Neural progenitor cell (in vitro differentiated cells): ENCODE data around the gene NKD2. TPM values are rescaled to one million over a fixed set of nuclear protein-coding genes. Genes with fewer than 3 reads are reported as not detected.

ENCODE experiments used
- DNase-seq: peaks from one replicate; pipeline ENCODE4 v3.0.0-alpha.2; 2016; ENCODE audit warnings: low spot score
- H2AFZ ChIP-seq: fragments of 200-600 bp; sonication (generic); replicated peaks from 2 replicates; pipeline ENCODE4 v1.6.1; 2016; ENCODE audit warnings: antibody characterized with exemption
- H3F3A ChIP-seq: fragments of 200-600 bp; sonication (generic); 2 replicates; pipeline ENCODE4 v1.6.1; 2016; ENCODE audit warnings: antibody characterized with exemption, low read depth
- H3K27ac ChIP-seq: fragments of 200-600 bp; sonication (generic); 2 replicates; pipeline ENCODE4 v1.5.1; 2016; ENCODE audit warnings: mild to moderate bottlenecking
- H3K27me3 ChIP-seq: fragments of 200-600 bp; sonication (generic); 2 replicates; pipeline ENCODE4 v1.6.1; 2016; ENCODE audit warnings: mild to moderate bottlenecking, moderate library complexity
- H3K36me3 ChIP-seq: fragments of 200-600 bp; sonication (generic); 2 replicates; pipeline ENCODE4 v1.5.1; 2016
- H3K4me1 ChIP-seq: fragments of 200-600 bp; sonication (generic); 2 replicates; pipeline ENCODE4 v1.6.1; 2016; ENCODE audit warnings: mixed run types
- H3K4me2 ChIP-seq: fragments of 200-600 bp; sonication (generic); 2 replicates; pipeline ENCODE4 v1.6.1; 2016
- H3K4me3 ChIP-seq: fragments of 200-600 bp; sonication (generic); 2 replicates; pipeline ENCODE4 v1.5.1; 2016
- H3K79me2 ChIP-seq: fragments of 200-600 bp; sonication (generic); 2 replicates; pipeline ENCODE4 v1.6.1; 2016; ENCODE audit warnings: low read depth
- H3K9ac ChIP-seq: fragments of 200-600 bp; sonication (generic); 2 replicates; pipeline ENCODE4 v1.6.1; 2016
- H3K9me3 ChIP-seq: fragments of 200-600 bp; sonication (generic); 2 replicates; pipeline ENCODE4 v1.5.1; 2016; ENCODE audit warnings: low read depth
- H4K20me1 ChIP-seq: fragments of 200-600 bp; sonication (generic); 2 replicates; pipeline ENCODE4 v1.6.1; 2016; ENCODE audit warnings: low read depth
- H3K27ac Mint-ChIP-seq: 3 replicates; pipeline ENCODE4 v1.8.0; 2021; ENCODE audit warnings: mixed read lengths
- H3K27me3 Mint-ChIP-seq: 2 replicates; pipeline ENCODE4 v1.8.0; 2022; ENCODE audit warnings: low read depth, mild to moderate bottlenecking, inconsistent platforms, moderate library complexity, mixed read lengths; ENCODE audit not compliant: insufficient read depth
- H3K36me3 Mint-ChIP-seq: 3 replicates; pipeline ENCODE4 v1.8.0; 2021; ENCODE audit warnings: mixed read lengths
- H3K4me1 Mint-ChIP-seq: 3 replicates; pipeline ENCODE4 v1.8.0; 2021; ENCODE audit warnings: mixed read lengths
- H3K4me3 Mint-ChIP-seq: 3 replicates; pipeline ENCODE4 v1.8.0; 2021; ENCODE audit warnings: mild to moderate bottlenecking, moderate library complexity, mixed read lengths
- H3K9me3 Mint-ChIP-seq: 3 replicates; pipeline ENCODE4 v1.8.0; 2020; ENCODE audit warnings: mixed read lengths
- CTCF ChIP-seq: fragments of 200-600 bp; sonication (generic); IDR thresholded peaks from 2 replicates; pipeline ENCODE4 v1.5.1; 2017; ENCODE audit warnings: antibody characterized with exemption, mild to moderate bottlenecking
- EZH2 ChIP-seq: fragments of 200-600 bp; sonication (generic); IDR thresholded peaks from 2 replicates; pipeline ENCODE4 v1.6.1; 2017; ENCODE audit warnings: antibody characterized with exemption, mild to moderate bottlenecking, moderate library complexity
- EZH2phosphoT487 ChIP-seq: fragments of 200-600 bp; sonication (generic); IDR thresholded peaks from 2 replicates; pipeline ENCODE4 v1.6.1; 2017; ENCODE audit warnings: antibody characterized with exemption
- total RNA-seq: library from RNA; depleted of rRNA; stranded (reverse); fragments of >200 nt; gene quantifications from 2 replicates; pipeline ENCODE4 v1.2.3, GENCODE V29; 2015; ENCODE audit warnings: low replicate concordance

Gene NKD2
- total RNA-seq, 1 donor from 2014 or later, result 1.3 TPM

- Mint-ChIP-seq H3K36me3 (no peaks in the 10 kb centered on the region), H3K27me3 (peaks cover 11% of the 10 kb centered on the region), H3K4me3 (no peak overlapping the region), H3K27ac (no peak overlapping the region), H3K9me3 (peaks cover 10% of the 10 kb centered on the region), H3K4me1 (peaks cover 3% of the 10 kb centered on the region)
- Histone ChIP-seq H3K36me3 (no peaks in the 10 kb centered on the region), H3K79me2 (no peaks in the 10 kb centered on the region), H3K4me2 (no peak overlapping the region), H3K9ac (no peak overlapping the region), H3K27ac (no peak overlapping the region), H3K9me3 (no peaks in the 10 kb centered on the region), H2AFZ (no peak overlapping the region), H3F3A (no peaks in the 10 kb centered on the region), H3K27me3 (no peaks in the 10 kb centered on the region), H4K20me1 (no peaks in the 10 kb centered on the region), H3K4me1 (no peaks in the 10 kb centered on the region), H3K4me3 (no peak overlapping the region)
- DNase-seq, result no peak
- TF ChIP-seq EZH2 (no peak), EZH2phosphoT487 (no peak), CTCF (no peak)
Observed at GRCh38 chr5:1040571-1040970, 32.0 kb downstream of the NKD2 start.

GRCh38 chr5:1041225-1042143 lies 32.9 kb downstream of the NKD2 start:
- no peak for DNase-seq
- TF ChIP-seq EZH2phosphoT487 (no peak), EZH2 (no peak), CTCF (no peak)
- Histone ChIP-seq H3K4me2 (no peak overlapping the region), H3K79me2 (no peaks in the 10 kb centered on the region), H3K36me3 (no peaks in the 10 kb centered on the region), H3K27me3 (no peaks in the 10 kb centered on the region), H4K20me1 (no peaks in the 10 kb centered on the region), H3K4me1 (no peaks in the 10 kb centered on the region), H3K9me3 (no peaks in the 10 kb centered on the region), H2AFZ (no peak overlapping the region), H3F3A (no peaks in the 10 kb centered on the region), H3K27ac (no peak overlapping the region), H3K9ac (no peak overlapping the region), H3K4me3 (no peak overlapping the region)
- Mint-ChIP-seq H3K27ac (no peak overlapping the region), H3K27me3 (peaks cover 18% of the 10 kb centered on the region), H3K4me3 (no peak overlapping the region), H3K36me3 (no peaks in the 10 kb centered on the region), H3K4me1 (peaks cover 2% of the 10 kb centered on the region), H3K9me3 (peaks cover 12% of the 10 kb centered on the region)

- no peak overlapping the region for H3K27ac Mint-ChIP-seq
- H3K4me3 Mint-ChIP-seq, result no peak overlapping the region
- no peak overlapping the region for H3K4me2 ChIP-seq
- no peaks in the 10 kb centered on the region for H3K36me3 ChIP-seq
- peaks cover 12% of the 10 kb centered on the region for H3K9me3 Mint-ChIP-seq
- DNase-seq, result no peak
- H3K27ac ChIP-seq, result no peak overlapping the region
- no peak overlapping the region for H3K4me3 ChIP-seq
- no peak overlapping the region for H2AFZ ChIP-seq
- H3K79me2 ChIP-seq, result no peaks in the 10 kb centered on the region
- H3K9ac ChIP-seq, result no peak overlapping the region
- H3K27me3 Mint-ChIP-seq, result peaks cover 20% of the 10 kb centered on the region
- H3K4me1 Mint-ChIP-seq, result no peaks in the 10 kb centered on the region
- no peaks in the 10 kb centered on the region for H3F3A ChIP-seq
- no peaks in the 10 kb centered on the region for H3K36me3 Mint-ChIP-seq
- H3K27me3 ChIP-seq, result no peaks in the 10 kb centered on the region
- no peaks in the 10 kb centered on the region for H3K9me3 ChIP-seq
- TF ChIP-seq EZH2phosphoT487 (no peak), EZH2 (no peak), CTCF (no peak)
- H3K4me1 ChIP-seq, result no peaks in the 10 kb centered on the region
- H4K20me1 ChIP-seq, result no peaks in the 10 kb centered on the region
Observed at GRCh38 chr5:1042626-1043025, 34.0 kb downstream of the NKD2 start.
